ENCODE measurements around the gene PTPRK. TPM values are rescaled to one million over a fixed set of nuclear protein-coding genes. Genes with fewer than 3 reads are reported as not detected.

PTPRK gene
- total RNA-seq, 4 donors from 2014 or later: 88.0 to 187 (median 136) TPM

- intact Hi-C loops (cut with DNase I; ENCODE audit: low total_unique reads): no loop called here
- in situ Hi-C loops (cut with MboI; ENCODE audit: low pct_ligation_motif_present in 1 of 4, low pct_unique_long_range_greater_than_20kb in 1 of 4, low sequenced_read_pairs in 3 of 4): no loop called here
- Histone ChIP-seq H3K36me3 (no peaks in the 10 kb centered on the region), H3K9me3 (no peaks in the 10 kb centered on the region), H3K27me3 (no peaks in the 10 kb centered on the region), H3K27ac (no peak overlapping the region), H3K4me1 (peaks cover 4 to 29% (median 10%) of the 10 kb centered on the region in 4 donors), H3K4me3 (no peak overlapping the region)
- no peak for TF ChIP-seq POLR2A (IDR thresholded peaks at IDR 0.05)
- no peak for TF ChIP-seq EP300 (IDR thresholded peaks at IDR 0.05; ENCODE audit: low read depth)
- no peak for TF ChIP-seq CTCF (IDR thresholded peaks at IDR 0.05)
- no peak for TF ChIP-seq POLR2AphosphoS5 (IDR thresholded peaks at IDR 0.05)
- WGBS, 2 donors (ENCODE audit: low coverage in 1 of 2): 91% methylated on average over 4 of the region's 4 CpGs; no CpG with 5 or more reads in 1 of the 2 donors
- DNase-seq: no peak
Measured at GRCh38 chr6:128412680-128413079, 107.7 kb downstream of the PTPRK start.

GRCh38 chr6:128410584-128410983, 109.8 kb downstream of the PTPRK start:
- H3K27ac ChIP-seq: peak overlapping the region; percentile 49 to 82 (median 62)
- no peak overlapping the region for H3K4me3 ChIP-seq
- peak; percentile 47 for DNase-seq
- WGBS, 2 donors (ENCODE audit: low coverage in 1 of 2): 41 to 59% methylated on average over 2 to 4 of the region's 4 CpGs
- no peaks in the 10 kb centered on the region for H3K36me3 ChIP-seq
- no peaks in the 10 kb centered on the region for H3K27me3 ChIP-seq
- H3K9me3 ChIP-seq: no peaks in the 10 kb centered on the region
- TF ChIP-seq POLR2A (IDR thresholded peaks at IDR 0.05) (no peak), EP300 (IDR thresholded peaks at IDR 0.05; ENCODE audit: low read depth) (no peak), CTCF (IDR thresholded peaks at IDR 0.05) (no peak), POLR2AphosphoS5 (IDR thresholded peaks at IDR 0.05) (no peak)
- intact Hi-C loops (cut with DNase I; ENCODE audit: low total_unique reads): no loop called here
- H3K4me1 ChIP-seq: peaks cover 4 to 41% (median 12%) of the 10 kb centered on the region in 4 donors
- in situ Hi-C loops (cut with MboI; ENCODE audit: low pct_ligation_motif_present in 1 of 4, low pct_unique_long_range_greater_than_20kb in 1 of 4, low sequenced_read_pairs in 3 of 4): no loop called here

DNA sequence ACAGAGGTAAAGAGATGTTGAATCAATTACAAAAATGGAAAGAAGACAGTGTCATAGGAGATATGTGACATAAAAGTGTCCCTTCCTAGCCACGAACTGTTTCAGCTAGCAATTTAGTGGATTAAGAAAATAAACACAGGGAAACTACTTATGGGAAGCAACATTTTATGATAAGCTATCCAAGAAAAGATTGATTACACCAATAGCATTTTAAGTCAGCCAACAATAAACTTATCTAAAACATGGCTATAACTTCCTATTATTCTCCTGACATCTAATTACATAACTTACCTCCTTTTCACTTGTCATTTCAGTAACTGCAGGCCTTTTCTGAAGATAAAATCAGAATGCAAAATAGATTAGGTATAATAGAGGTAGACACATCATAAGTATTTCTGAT, 111.4 kb downstream of the PTPRK start:
- no peak for DNase-seq

DNA sequence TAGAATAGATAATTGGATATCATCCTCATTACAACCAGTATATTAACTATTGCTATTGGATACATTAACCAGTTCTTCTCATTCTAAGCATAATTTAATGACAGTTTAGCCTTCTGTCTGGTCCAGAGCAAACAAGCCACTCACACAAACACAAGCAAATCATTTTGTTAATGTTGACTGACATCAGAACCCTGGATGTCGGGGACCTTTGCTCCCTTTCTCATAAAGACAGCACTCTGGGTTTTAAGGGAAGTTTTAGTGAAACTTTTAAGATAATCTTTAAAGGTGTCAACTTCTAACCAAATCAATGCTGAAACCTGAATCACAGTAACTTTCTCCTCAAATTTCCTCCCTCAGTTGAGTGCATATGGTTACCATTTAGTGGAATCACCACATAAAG, 113.9 kb downstream of the PTPRK start:
- intact Hi-C loops (cut with DNase I; ENCODE audit: low total_unique reads): no loop called here
- 50% methylated on average over 1 of the region's 1 CpG; no CpG with 5 or more reads in 1 of the 2 donors for whole genome bisulfite sequencing, 2 donors (ENCODE audit: low coverage in 1 of 2)
- TF ChIP-seq EP300 (IDR thresholded peaks at IDR 0.05; ENCODE audit: low read depth): no peak
- TF ChIP-seq POLR2AphosphoS5 (IDR thresholded peaks at IDR 0.05): no peak
- TF ChIP-seq CTCF (IDR thresholded peaks at IDR 0.05): no peak
- TF ChIP-seq POLR2A (IDR thresholded peaks at IDR 0.05): no peak

More for the DNA sequence above, 111.4 kb downstream of the PTPRK start:
- WGBS, 2 donors (ENCODE audit: low coverage in 1 of 2): 23 to 40% methylated on average over 1 of the region's 1 CpG
- peaks cover 4 to 44% (median 12%) of the 10 kb centered on the region in 4 donors for H3K4me1 ChIP-seq
- no peaks in the 10 kb centered on the region for H3K27me3 ChIP-seq
- TF ChIP-seq CTCF (IDR thresholded peaks at IDR 0.05): no peak
- no peak for TF ChIP-seq EP300 (IDR thresholded peaks at IDR 0.05; ENCODE audit: low read depth)
- no peak for TF ChIP-seq POLR2A (IDR thresholded peaks at IDR 0.05)
- TF ChIP-seq POLR2AphosphoS5 (IDR thresholded peaks at IDR 0.05): no peak
- H3K27ac ChIP-seq: no peak overlapping the region
- H3K4me3 ChIP-seq: no peak overlapping the region
- no peaks in the 10 kb centered on the region for H3K9me3 ChIP-seq
- in situ Hi-C loops (cut with MboI; ENCODE audit: low pct_ligation_motif_present in 1 of 4, low pct_unique_long_range_greater_than_20kb in 1 of 4, low sequenced_read_pairs in 3 of 4): no loop called here
- no peaks in the 10 kb centered on the region for H3K36me3 ChIP-seq
- intact Hi-C loops (cut with DNase I; ENCODE audit: low total_unique reads): no loop called here

More for the DNA sequence above, 113.9 kb downstream of the PTPRK start:
- no peak for DNase-seq
- Histone ChIP-seq H3K36me3 (no peaks in the 10 kb centered on the region), H3K27me3 (no peaks in the 10 kb centered on the region), H3K27ac (no peak overlapping the region), H3K4me3 (no peak overlapping the region), H3K4me1 (peaks cover 4 to 42% (median 12%) of the 10 kb centered on the region in 4 donors), H3K9me3 (no peaks in the 10 kb centered on the region)
- in situ Hi-C loops (cut with MboI; ENCODE audit: low pct_ligation_motif_present in 1 of 4, low pct_unique_long_range_greater_than_20kb in 1 of 4, low sequenced_read_pairs in 3 of 4): no loop called here

All from transverse colon (tissue), 4 donors.